DLD1 (cell line): ENCODE measurements around the gene TCERG1L.
"Not testable (repeated sequence)": the region's sequence is repeated elsewhere in the genome, so short reads cannot be mapped to it uniquely, and the experiment has no call there.

ENCODE experiments used
- in situ Hi-C: cut with HindIII; loops from 2 replicates; pipeline ENCODE4 v1.10.0; 2017; ENCODE audit warnings: low sequenced_read_pairs

TCERG1L gene

DNA sequence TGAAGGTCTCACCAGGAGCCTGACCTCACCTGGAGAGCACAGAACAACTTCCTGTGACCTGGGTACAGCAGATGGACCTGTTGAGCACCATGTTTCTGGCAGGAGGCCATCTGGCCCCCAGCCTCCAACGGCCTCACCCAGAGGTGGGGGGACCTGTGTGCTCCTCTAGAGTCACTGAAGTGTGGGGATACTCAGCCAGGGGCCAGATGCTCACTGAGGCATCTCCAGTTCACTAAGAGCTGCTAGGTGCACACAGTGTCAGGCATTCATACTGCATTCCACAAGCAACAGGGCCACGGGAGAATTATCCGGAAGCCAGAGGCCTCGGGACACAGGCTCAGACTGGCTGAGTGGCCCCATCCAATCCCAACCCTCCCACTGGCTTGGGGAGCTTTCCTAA is 161.4 kb downstream of the TCERG1L start:
- in situ Hi-C loops, result no loop called here

DNA sequence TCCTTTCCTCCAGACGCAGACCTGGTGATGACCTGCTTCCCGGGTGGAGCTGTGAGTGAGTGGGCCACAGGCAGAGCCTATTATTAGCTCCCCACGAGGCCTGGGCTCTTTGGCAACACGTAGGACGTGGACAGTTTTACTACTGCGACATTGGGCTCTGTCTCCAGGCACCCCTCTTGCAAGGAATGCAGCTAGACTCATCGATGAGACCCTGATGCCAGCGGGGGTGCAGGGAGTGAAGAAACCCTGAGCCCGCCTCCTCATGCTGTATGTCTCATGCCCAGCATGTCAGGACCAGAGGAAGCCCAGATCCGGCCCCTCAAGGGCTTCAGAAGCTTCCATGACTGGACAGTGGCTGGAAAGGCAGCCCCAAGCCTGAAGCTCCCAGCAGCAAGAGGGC is 161.9 kb downstream of the TCERG1L start:
- in situ Hi-C loops, result no loop called here

DNA sequence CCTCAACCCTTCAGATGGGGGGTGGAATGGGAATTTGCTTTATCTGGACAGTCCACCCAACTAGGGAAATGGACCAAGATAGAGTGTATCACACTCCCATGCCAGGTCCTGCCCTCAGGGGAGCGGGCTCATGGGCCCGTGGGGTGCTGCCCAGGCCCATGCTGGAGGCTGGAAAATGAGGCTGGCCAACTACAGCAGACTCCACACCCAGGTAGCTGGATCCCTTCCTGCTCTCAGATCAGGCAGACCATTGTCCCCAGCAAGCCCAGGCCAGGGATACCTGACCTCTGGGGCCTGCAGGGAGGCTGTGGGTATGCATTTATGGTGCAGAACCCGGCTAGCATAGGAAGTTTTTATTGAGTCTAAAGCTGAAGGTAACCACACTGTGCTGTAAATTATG is 162.4 kb downstream of the TCERG1L start:
- in situ Hi-C loops, result no loop called here

DNA sequence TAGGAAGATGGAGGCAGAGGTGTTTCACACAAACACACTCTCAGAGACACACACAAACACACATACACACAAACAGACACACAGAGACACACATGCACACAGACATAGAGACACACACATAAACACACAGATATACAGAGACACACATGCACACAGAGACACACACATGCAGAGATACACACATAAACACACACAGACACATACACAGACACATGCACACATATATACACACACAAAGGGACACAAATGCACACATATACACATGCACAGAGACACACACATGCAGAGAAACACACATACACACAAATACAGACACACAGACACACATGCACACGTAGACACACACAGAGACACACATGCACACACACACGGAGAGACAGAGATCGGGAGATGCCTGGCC is 163.3 kb downstream of the TCERG1L start:
- in situ Hi-C loops, result no loop called here

DNA sequence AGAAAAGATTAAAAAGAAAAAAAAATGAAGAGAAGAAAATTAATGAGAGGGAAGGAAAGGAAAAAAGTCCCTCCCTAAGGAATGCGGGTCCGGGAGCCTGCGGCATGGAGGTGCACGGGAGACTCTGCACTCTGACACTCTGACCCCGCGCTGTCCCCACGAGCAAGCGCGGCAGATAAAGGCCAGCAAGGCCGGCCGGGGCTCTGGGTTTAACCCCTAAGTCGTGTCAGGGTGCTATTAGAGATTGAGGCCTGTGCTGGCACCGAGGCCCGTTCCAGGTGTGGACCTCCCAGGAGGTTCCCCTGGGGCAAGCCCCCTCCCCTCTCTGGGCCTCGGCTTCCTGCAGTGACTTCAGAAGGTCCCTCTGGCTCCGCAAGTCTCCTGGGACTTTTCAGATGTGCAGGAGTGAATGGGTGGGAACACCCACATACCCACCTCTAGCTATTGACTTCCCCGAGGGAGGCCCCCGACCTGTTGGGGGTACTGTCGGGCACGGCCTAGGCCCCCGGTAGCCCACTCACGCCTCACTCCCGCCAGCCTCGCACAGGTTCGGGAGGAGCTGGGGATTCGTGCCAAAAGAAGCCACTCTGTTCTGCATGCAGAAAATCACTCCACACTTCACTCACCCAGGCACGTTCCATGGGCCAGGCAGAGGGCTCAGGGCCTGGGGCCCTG is 164.1 kb downstream of the TCERG1L start:
- in situ Hi-C loops, result no loop called here

DNA sequence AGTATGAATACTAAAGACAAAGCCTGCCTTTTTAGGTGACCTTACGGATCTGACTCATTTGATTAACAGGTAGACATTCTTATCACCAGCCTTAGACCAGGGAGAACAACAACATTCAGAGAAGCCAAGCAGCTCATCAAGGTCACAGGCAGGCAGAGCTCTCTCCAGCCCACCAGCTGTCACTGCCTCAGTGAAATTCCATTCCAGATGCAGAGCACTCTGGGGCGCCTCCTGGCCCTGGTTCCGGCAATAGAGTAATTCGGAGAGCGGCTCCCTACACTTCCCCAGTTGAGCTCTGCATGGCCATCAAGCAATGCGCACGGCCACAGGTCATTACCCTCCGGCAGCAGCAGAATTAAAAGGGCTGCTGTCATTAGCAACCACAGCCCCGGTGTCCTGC is 164.7 kb downstream of the TCERG1L start:
- in situ Hi-C loops, result no loop called here

DNA sequence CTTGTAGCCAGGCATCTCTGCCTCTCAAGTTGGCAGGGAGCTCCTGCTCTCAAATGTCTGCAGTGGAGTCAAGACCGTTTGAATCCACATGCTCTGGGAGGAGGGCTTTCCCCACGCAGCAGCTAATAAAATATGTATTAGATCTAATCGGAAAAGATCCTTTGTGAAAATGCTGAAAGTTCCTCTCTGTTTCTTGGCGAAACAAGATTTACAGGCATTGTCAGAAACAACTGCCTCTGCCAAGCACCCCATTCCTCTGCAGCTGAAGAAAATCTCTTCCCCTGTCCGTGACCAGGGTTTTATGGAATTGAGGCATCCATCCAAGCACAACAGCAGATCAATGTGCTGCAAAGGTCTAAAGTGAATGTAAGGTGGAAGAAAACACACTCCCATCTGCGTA is 165.8 kb downstream of the TCERG1L start:
- in situ Hi-C loops, result no loop called here

DNA sequence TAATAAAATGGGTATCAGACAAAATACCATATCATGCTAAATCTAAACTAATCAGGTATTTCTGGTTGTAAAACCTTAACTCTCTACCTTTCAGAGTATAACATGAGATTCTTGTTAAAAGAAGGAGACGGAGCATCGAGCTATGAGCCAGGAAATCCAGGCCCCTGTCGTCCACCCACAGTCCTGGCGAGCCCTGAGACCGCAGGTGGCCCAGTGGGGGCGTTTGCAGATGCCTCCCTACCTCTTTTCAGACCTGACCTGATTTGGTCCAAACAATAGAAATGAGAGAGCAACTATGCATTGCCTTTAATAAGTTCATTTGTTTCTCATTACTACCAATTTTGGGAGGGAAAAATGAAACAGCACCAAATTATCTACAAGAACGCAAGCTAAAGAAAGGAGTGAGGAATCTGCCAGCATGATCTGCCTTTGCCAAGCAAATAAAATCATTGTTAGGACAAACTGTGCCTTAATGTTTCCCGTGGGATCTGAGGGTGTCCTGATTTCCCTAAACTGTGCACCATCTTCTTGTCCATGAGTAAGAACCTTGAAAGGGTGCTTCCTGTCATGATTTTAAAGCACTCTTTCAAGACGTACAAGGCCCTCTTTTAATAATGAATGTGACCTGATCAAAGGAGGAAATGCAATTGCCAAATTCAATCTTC is 166.7 kb downstream of the TCERG1L start:
- in situ Hi-C loops, result no loop called here

DNA sequence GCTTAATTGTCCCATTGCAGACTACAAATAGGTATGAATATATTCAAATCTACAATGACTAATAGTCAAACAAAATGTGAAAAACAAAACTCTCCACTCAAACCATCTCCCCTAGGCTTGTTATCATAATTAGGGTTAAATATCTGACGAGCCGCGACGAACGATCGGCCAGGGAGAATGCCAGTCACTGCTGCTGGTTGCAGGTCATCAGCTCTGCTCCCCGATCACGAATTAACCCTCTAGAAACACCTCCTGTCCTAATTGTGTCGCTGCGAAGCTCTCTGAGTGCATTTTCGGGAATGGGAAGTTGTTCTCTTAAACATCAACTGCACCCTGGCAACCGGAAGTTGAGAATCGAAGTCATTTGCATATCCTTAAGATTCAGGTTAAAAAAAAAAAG is 167.3 kb downstream of the TCERG1L start:
- in situ Hi-C loops, result no loop called here

DNA sequence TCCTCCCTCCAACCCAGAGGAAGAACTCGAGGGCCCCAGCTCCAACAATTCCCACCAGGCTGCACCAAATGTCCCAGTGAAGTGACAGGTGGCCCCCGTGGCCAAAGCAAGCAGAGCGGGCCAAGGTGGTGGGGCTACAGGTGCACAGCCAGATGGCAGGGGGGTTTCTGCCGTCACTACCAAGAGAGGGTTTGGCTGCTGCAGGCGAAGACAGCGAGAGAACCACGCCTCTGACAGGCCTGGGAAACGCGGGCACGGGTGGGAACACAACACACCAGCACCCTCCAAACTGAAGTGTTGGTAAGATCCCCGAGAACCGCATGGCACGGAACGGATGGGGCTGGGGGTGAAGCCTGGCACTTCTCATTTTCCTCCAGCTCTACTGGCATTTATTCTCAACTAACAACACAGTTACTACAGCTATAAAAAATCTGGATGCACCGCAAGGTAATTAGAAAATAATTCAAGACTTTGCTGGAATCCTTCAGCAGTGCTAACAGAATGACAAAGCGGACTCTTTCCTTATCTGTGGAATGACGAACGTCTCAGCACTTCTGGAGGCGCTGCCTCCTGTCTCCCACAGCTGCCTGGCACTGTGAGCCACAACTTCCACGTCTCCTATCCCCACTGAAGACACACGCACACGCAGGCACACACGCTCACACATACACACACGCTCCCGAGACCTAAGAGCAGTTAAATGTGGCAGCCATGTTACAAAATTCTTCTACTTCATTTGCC is 167.9 kb downstream of the TCERG1L start:
- in situ Hi-C loops, result no loop called here

DNA sequence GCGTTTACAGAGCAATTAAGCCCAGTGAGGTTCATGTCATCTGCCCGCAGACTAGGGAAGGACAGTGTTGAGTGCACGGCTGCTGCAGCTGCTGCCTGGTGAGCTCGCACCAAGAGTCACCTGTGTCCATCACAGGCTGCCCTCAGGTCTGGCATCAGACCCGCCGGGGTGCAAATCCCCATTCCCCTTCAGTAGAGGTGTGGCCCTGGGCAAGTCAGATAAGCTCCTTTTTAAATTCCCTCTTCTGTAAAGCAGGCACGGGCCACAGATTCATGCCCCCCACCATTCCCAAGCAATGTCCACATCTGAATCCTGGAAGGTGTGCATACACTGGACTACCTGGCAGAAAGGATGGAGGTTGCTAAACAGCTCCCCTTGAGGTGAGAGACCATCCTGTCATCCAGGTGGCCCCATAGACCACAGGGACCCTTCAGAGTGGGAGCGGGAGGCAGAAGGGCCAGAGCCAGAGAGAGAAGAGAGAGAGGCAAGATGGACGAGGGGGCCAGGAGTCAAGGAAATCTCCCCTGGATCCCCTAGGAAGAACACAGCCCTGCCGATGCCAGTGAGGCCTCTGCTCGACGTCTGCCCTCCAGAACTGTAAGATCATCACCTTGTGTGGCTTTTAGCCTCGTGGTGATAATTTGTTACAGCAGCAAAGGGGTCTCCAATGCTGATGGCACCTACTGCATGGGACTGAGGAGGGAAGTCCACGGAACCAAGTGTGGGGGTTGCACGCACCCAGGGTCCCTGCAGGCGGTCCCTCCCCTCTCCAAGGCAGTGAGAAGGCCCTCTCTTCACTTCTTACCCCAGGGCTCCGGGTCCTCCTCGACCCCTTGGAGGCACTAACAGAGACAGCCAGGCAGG is 168.8 kb downstream of the TCERG1L start:
- in situ Hi-C loops, result no loop called here

DNA sequence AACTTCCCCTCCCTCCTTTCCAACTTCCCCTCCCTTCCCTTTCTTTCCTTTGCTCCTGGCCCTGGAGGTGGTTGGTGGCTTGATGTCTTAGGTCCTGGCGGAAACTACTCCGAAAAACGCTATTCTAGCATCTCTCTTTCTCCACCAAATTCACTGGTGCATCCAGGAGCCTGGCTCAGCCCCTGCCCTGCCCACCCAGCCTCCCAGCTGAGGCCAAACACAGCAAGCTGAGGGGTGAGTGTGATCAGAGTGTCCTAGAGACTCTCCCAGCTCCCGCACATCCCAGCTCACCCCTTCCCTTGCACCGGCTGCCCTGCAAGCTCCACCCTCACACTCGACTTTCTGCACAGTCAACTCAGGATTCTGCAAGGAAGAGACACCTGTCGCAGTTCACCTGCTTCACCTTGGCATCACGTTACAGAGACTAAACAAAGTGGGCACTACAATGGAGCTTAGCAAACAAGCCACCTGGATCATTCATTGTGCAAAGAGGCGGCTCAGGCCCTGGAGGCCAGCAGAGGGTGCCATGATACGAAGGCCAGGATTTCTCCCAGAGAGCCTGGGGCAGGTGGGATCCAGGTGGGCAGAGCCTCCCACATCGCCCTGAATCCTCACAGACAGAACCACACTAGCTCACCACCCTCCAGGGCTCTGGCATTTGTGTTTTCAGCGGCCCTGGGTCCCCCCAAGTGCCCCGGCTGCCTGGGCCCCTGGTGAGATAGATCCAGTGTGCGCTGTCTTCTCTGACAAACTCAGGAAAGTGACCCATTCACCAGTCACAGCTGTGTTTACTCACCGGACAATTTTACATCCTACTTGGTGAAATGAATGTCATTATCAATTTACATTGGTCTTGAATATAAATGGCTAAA is 169.6 kb downstream of the TCERG1L start:
- in situ Hi-C loops, result no loop called here

DNA sequence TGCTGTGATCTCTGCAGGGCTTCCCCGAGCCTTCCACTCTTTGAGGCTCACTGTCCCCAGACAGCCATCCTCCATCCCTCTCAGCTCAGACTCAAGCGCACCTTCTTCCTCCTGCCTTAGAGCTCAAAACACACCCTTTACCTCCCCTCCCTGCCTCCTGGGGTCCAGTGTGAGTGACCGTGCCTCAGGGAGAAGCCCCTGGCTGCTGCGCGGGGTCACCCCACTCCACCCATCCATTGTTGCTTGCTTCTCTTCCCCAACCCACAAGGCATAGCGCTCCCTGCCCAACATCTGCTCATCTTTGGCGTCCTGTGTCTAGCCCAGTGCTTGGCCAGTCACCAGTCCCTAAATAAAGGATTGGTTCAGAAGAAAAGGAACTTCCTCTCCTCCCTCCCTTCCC is 170.3 kb downstream of the TCERG1L start:
- in situ Hi-C loops, result no loop called here

DNA sequence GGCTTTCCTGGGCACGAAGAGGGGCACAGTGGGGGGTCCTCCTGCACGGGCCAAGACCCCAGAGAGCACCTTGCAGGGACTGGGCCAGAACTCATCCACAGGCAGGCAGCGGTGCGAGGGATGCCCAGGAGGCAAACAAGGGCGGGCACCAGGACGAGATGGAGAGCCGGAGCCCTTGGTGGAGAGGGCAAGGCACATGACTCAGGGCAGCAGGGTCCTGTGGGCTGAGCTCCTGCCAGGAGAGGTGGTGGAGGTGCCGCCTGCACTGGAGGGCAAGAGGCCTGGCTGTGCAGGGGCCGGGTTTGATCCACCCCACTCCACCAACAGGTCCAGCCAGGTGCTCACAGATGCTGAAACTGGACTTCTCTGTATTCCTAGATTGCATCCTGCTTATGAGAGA is 170.9 kb downstream of the TCERG1L start:
- in situ Hi-C loops, result no loop called here

DNA sequence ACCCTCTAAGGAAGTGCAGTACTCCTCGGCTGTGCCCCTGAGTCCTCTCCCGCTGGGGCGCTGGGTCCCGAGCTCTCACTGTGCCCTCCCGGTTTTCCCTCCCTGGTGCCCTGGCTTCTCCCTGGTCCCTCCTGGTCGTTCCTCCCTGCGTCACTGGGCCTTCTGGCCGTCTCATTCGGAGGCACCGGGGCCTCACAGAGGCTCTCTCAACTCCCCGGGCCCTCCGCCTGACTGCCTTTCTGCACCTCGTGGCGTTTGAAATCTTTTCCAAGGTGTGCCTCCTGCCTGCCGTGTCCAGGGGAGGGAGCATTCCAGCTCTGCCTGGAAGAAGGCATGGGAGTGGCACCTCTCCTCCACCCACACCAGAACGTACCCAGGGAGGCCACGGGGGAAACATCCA is 174.3 kb downstream of the TCERG1L start:
- in situ Hi-C loops, result no loop called here

DNA sequence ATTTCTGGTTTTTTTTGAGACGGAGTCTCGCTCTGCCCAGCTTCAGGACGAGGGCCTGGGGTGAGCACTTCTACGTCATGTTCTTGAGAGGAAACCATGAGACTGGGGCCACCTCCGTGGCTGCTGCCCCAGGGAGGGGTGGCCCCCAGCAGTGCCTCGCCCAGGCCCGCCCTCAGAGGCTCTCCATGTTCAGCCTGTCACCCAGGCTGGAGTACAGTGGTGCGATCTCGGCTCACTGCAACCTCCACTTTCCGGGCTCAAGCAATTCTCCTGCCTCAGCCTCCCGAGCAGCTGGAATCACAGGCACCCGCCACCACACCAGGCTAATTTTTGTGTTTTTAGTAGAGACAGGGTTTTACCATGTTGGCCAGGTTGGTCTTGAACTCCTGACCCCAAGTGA is 175.2 kb downstream of the TCERG1L start:
- in situ Hi-C loops, result not testable (repeated sequence)

DNA sequence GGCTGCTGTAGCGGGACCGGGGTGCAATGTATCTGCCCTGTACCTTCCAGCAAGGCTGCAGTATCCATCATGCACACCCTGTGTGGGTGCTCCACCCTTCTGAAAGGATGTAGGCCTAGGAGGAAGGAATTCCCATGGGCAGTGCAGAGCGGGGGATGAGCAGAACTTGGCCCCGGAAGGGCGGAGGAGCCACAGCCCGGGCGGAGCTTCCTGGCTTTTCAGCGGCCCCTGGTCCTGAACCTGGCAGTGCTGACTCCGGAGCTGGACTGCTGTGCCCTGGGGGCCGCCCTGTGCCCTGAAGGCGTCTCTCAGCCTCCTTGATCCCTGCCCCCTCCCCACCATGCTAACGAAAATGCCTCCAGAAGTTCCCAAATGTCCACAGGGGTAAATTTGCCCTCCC is 175.8 kb downstream of the TCERG1L start:
- in situ Hi-C loops, result no loop called here

DNA sequence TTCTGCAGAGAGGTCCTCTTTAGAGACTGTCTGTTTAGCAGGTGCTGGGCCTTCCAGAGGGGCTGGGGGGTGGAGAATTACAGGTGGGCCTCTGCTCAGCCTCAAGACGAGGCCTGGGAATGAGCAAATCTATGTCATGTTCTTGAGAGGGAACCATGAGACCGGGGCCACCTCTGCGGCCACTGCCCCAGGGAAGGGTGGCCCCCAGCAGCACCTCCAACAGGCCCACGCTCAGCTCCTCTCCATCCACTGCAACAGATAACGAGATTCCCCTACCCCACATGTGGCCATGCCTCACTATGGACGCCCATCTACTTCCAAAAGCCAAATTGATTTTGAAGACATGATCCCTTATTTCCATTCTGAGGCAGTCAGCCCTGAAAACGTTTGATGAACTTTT is 176.9 kb downstream of the TCERG1L start:
- in situ Hi-C loops, result no loop called here

DNA sequence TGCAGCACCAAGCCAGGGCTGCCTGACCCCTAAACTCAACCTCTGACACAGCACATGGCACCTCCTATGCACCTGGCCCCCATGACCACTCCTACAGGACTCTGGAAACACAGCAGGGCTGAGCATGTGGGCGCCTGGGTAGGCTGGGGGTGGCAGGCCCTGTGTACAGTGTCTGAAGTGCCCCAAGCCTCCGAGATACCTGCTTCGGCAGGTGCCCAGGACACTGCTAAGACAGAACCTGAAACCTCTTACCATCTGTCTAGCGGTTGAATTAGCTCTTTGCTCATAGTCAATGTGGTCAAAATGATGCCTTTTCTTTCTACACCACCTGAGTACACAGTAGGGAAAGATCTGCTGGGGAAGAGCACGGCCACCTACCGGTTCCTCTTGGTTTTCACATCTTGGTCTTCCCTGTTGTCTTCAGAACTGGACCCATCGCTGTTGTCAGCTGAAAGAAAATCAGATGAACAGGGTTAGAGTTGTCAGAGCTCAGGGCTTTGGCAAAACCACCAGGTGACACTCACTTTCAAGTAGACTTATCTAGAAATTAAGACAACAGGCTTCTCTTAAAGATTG is 177.4 kb downstream of the TCERG1L start:
- in situ Hi-C loops, result no loop called here

DNA sequence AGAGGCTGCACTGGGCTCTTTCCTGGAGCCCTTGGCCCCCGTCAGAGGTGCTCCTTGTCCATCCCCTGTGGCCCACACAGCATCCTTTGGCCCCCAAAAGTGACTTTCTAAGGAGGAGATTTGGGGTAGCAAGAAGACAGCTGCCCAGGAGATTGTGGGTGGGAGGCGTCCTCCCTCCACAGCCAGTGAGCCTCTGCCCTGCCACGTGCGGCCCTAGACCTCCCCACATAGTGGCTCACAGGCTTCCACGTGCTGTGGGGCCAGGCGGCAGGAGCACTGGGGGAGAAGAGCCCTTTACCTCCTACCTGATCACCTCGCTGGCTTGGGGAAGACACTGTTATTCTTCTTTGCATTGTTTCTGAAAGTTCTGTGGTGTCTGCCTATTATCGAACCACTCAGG is 178.8 kb downstream of the TCERG1L start:
- in situ Hi-C loops, result no loop called here
